ENCODE measurements around the gene EXOC4.
"Not testable (repeated sequence)": the region's sequence is repeated elsewhere in the genome, so short reads cannot be mapped to it uniquely, and the experiment has no call there.

The EXOC4 gene

DNA sequence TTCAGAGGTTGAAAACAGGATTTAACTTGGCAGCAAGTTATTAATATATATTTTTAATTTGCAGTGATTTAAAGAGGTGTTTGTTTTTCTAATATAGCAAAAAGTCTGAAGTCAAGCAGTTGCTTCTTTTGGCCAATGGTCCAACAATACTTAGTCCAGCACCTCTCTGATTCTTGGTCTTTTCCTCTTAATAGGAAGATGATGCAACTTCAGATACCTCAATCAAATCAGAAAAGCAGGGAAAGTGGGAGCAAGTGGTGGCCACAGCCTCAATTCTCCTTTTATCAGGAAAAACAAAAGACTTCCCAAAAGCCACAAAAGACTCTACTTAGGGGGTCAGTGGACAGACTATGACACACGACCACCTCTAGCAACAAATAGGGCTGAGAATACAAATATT is 740.7 kb downstream of the EXOC4 start:
- H3K79me2 ChIP-seq (ENCODE audit: insufficient read depth, low read length), result no peaks in the 10 kb centered on the region
- H3K27ac ChIP-seq (ENCODE audit: low read depth, low read length, poor library complexity, severe bottlenecking), result no peak overlapping the region
- no peaks in the 10 kb centered on the region for H3F3A ChIP-seq (ENCODE audit: insufficient read depth, low read length)
- H3K9me2 ChIP-seq (ENCODE audit: low read depth, low read length), result no peaks in the 10 kb centered on the region
- H3K4me2 ChIP-seq (ENCODE audit: low read length), result no peak overlapping the region
- TF ChIP-seq EZH2 (IDR thresholded peaks at IDR 0.05; ENCODE audit: borderline replicate concordance, low read length), result no peak
- TF ChIP-seq CTCF (IDR thresholded peaks at IDR 0.05; ENCODE audit: low read length), result no peak
- H3K27me3 ChIP-seq (ENCODE audit: insufficient read depth, low read length), result no peaks in the 10 kb centered on the region
- no peak overlapping the region for H2AFZ ChIP-seq (ENCODE audit: low read length)
- H3K9ac ChIP-seq (ENCODE audit: low read length), result no peak overlapping the region
- peaks cover 10% of the 10 kb centered on the region for H3K36me3 ChIP-seq (ENCODE audit: insufficient read depth, low read length)
- no peak overlapping the region for H3K4me3 ChIP-seq (ENCODE audit: low read depth, low read length, poor library complexity, severe bottlenecking)
- H3K4me1 ChIP-seq (ENCODE audit: insufficient read depth, low read length, severe bottlenecking), result no peaks in the 10 kb centered on the region
- H4K20me1 ChIP-seq (ENCODE audit: insufficient read depth, low read length), result no peaks in the 10 kb centered on the region
- no peaks in the 10 kb centered on the region for H3K9me3 ChIP-seq (ENCODE audit: low read length)

DNA sequence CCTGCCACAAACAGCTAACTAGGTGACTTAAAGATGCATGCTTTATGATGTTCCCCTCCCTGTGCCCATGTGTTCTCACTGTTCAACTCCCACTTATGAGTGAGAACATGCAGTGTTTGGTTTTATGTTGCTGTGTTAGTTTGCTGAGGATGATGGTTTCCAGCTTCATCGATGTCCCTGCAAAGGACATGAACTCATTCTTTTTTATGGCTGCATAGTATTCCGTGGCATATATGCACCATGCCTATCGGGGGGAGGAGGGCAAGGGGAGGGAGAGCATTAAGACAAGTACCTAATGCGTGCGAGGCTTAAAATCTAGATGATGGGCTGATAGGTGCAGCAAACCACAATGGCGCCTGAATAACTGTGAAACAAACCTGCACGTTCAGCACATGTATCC is 741.2 kb downstream of the EXOC4 start:
- H3K27me3 ChIP-seq (ENCODE audit: insufficient read depth, low read length); H3K9ac ChIP-seq (ENCODE audit: low read length); H3K4me3 ChIP-seq (ENCODE audit: low read depth, low read length, poor library complexity, severe bottlenecking); H3K79me2 ChIP-seq (ENCODE audit: insufficient read depth, low read length); H3K27ac ChIP-seq (ENCODE audit: low read depth, low read length, poor library complexity, severe bottlenecking); H2AFZ ChIP-seq (ENCODE audit: low read length); H3F3A ChIP-seq (ENCODE audit: insufficient read depth, low read length); H3K4me1 ChIP-seq (ENCODE audit: insufficient read depth, low read length, severe bottlenecking); H3K9me2 ChIP-seq (ENCODE audit: low read depth, low read length); H3K9me3 ChIP-seq (ENCODE audit: low read length); H3K4me2 ChIP-seq (ENCODE audit: low read length); H4K20me1 ChIP-seq (ENCODE audit: insufficient read depth, low read length): not testable (repeated sequence)
- peaks cover 14% of the 10 kb centered on the region for H3K36me3 ChIP-seq (ENCODE audit: insufficient read depth, low read length)

- Histone ChIP-seq H3K9me2 (ENCODE audit: low read depth, low read length) (no peaks in the 10 kb centered on the region), H2AFZ (ENCODE audit: low read length) (no peak overlapping the region)
Observed at GRCh38 chr7:133997463-133997862, 744.6 kb downstream of the EXOC4 start.

DNA sequence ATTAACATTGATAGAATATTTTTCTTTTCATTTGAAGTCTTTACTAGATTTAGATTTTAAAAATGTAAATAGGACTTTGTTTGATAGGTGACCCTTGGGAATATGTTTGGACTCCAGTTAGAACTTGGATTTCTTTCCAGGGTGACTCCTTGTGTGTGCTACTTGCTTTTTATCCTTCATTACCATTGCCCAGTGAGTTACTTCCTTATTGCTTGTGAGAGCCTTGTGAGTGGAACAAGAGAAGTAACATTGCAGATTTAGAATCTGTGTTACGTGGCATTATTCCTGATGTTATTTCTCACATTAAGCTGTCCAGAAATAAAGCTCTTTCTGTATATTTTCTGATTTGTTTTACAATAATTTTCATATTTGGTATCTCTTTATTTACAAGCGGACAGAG is 746.3 kb downstream of the EXOC4 start:
- no peak overlapping the region for H3K4me2 ChIP-seq (ENCODE audit: low read length)
- no peaks in the 10 kb centered on the region for H3K79me2 ChIP-seq (ENCODE audit: insufficient read depth, low read length)
- no peak overlapping the region for H2AFZ ChIP-seq (ENCODE audit: low read length)
- H3K9me2 ChIP-seq (ENCODE audit: low read depth, low read length), result no peaks in the 10 kb centered on the region
- H3K9ac ChIP-seq (ENCODE audit: low read length), result no peak overlapping the region
- H4K20me1 ChIP-seq (ENCODE audit: insufficient read depth, low read length), result no peaks in the 10 kb centered on the region
- peaks cover 14% of the 10 kb centered on the region for H3K36me3 ChIP-seq (ENCODE audit: insufficient read depth, low read length)
- TF ChIP-seq CTCF (IDR thresholded peaks at IDR 0.05; ENCODE audit: low read length), result no peak
- no peak for TF ChIP-seq EZH2 (IDR thresholded peaks at IDR 0.05; ENCODE audit: borderline replicate concordance, low read length)
- H3F3A ChIP-seq (ENCODE audit: insufficient read depth, low read length), result no peaks in the 10 kb centered on the region
- H3K4me3 ChIP-seq (ENCODE audit: low read depth, low read length, poor library complexity, severe bottlenecking), result no peak overlapping the region
- H3K4me1 ChIP-seq (ENCODE audit: insufficient read depth, low read length, severe bottlenecking), result no peaks in the 10 kb centered on the region
- H3K27me3 ChIP-seq (ENCODE audit: insufficient read depth, low read length), result no peaks in the 10 kb centered on the region
- H3K27ac ChIP-seq (ENCODE audit: low read depth, low read length, poor library complexity, severe bottlenecking), result no peak overlapping the region
- H3K9me3 ChIP-seq (ENCODE audit: low read length), result no peaks in the 10 kb centered on the region

More at GRCh38 chr7:133997463-133997862, 744.6 kb downstream of the EXOC4 start:
- Histone ChIP-seq H3K4me1 (ENCODE audit: insufficient read depth, low read length, severe bottlenecking) (no peaks in the 10 kb centered on the region), H3K9ac (ENCODE audit: low read length) (no peak overlapping the region), H3K9me3 (ENCODE audit: low read length) (no peaks in the 10 kb centered on the region), H3K4me2 (ENCODE audit: low read length) (no peak overlapping the region), H3K79me2 (ENCODE audit: insufficient read depth, low read length) (no peaks in the 10 kb centered on the region), H3K36me3 (ENCODE audit: insufficient read depth, low read length) (peaks cover 14% of the 10 kb centered on the region), H3K27me3 (ENCODE audit: insufficient read depth, low read length) (no peaks in the 10 kb centered on the region), H3K27ac (ENCODE audit: low read depth, low read length, poor library complexity, severe bottlenecking) (no peak overlapping the region), H4K20me1 (ENCODE audit: insufficient read depth, low read length) (no peaks in the 10 kb centered on the region), H3K4me3 (ENCODE audit: low read depth, low read length, poor library complexity, severe bottlenecking) (no peak overlapping the region), H3F3A (ENCODE audit: insufficient read depth, low read length) (no peaks in the 10 kb centered on the region)
- TF ChIP-seq EZH2 (IDR thresholded peaks at IDR 0.05; ENCODE audit: borderline replicate concordance, low read length), result no peak

All from OCI-LY1 (cell line).